Mesodermal cell (in vitro differentiated cells): Measurements from ENCODE around the gene BAIAP2.

Experiments used
- H3K27ac ChIP-seq: 2 replicates; pipeline ENCODE4 v1.7.0; 2013; ENCODE audit warnings: mild to moderate bottlenecking, low read depth, low read length, moderate library complexity; ENCODE audit not compliant: severe bottlenecking
- H3K36me3 ChIP-seq: 2 replicates; pipeline ENCODE4 v1.7.1; 2013; ENCODE audit warnings: mild to moderate bottlenecking, low read length, moderate library complexity; ENCODE audit not compliant: control insufficient read depth, insufficient read depth
- H3K4me1 ChIP-seq: one replicate; pipeline ENCODE4 v1.7.1; 2013; ENCODE audit warnings: mild to moderate bottlenecking, low read length; ENCODE audit not compliant: insufficient read depth, control insufficient read depth, poor library complexity, severe bottlenecking
- H3K4me3 ChIP-seq: 2 replicates; pipeline ENCODE4 v1.7.0; 2013; ENCODE audit warnings: low read length, control low read depth, mild to moderate bottlenecking; ENCODE audit not compliant: insufficient read depth, poor library complexity, severe bottlenecking; ENCODE audit errors: extremely low read depth
- H3K9me3 ChIP-seq: 2 replicates; pipeline ENCODE4 v1.7.1; 2013; ENCODE audit warnings: mild to moderate bottlenecking, low read length, moderate library complexity; ENCODE audit not compliant: control insufficient read depth
- WGBS, 2 experiments: methylation state at CpG; one replicate each; pipeline ENCODE4 v1.1.5; 2013; ENCODE audit warnings: missing lambda C conversion rate in 2 of 2; ENCODE audit not compliant: insufficient coverage in 2 of 2; 5-methylcytosine and 5-hydroxymethylcytosine counted together

Gene BAIAP2

DNA sequence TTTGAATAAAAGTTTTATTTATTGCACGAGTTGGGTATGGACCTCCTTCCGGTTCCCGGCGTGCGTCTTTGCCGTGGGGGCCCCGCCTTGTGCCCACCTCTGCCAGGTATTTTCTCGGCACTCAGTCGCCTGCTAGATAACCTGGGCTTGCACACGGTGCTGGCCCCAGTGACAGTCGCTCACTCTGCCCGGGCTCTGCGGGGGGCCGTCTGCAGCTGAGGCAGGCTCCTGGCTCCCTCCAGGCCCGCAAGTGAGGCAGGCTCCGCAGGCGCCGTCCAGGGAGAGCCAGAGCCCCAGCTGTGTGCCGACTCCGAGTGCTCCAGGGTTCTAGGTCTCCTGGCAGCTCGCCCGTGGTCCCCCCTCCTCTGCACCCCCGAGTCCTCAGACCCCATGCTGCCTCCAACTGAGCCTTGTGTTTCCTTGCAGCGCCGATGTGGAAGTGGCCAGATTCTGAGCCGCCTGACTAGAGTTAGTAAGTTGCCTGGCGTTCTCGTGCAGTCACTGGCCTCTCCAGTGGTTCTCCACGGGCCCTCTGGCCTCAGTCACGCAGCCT is 75.6 kb downstream of the BAIAP2 start:
- peaks cover 30% of the 10 kb centered on the region for H3K36me3 ChIP-seq
- no peaks in the 10 kb centered on the region for H3K9me3 ChIP-seq
- H3K27ac ChIP-seq: no peak overlapping the region
- no peaks in the 10 kb centered on the region for H3K4me1 ChIP-seq
- WGBS, 2 experiments: 83 to 91% methylated on average over 28 to 29 of the region's 30 CpGs
- no peak overlapping the region for H3K4me3 ChIP-seq

- 81 to 85% methylated on average over 8 to 10 of the region's 10 CpGs for WGBS, 2 experiments
These were observed 76.1 kb downstream of the BAIAP2 start for GRCh38 chr17:81111066-81111465.

DNA sequence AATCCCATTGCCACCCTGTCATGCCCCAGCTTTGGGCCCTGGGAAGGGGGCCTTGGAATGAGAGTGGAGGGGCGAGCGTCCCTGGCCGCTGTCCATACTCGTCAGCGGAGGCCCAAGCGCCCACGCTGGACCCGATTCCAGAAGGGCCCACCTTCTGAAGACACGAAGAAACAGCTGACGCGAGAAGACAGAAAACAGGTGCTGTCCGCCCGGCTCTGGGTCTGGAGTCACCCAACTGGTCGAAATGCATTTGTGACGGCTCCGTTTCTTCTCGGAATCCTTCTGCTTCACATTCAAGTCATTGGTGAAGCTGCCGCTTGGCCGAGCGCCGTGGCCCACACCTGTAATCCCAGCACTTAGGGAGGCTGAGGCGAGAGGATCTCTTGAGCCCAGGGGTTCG is 77.5 kb downstream of the BAIAP2 start:
- 98% methylated on average over 17 to 23 of the region's 23 CpGs for WGBS, 2 experiments
- no peaks in the 10 kb centered on the region for H3K9me3 ChIP-seq

More at GRCh38 chr17:81111066-81111465, 76.1 kb downstream of the BAIAP2 start:
- no peak overlapping the region for H3K27ac ChIP-seq
- no peak overlapping the region for H3K4me3 ChIP-seq
- H3K36me3 ChIP-seq: peaks cover 28% of the 10 kb centered on the region
- H3K4me1 ChIP-seq: no peaks in the 10 kb centered on the region
- H3K9me3 ChIP-seq: no peaks in the 10 kb centered on the region

GRCh38 chr17:81113158-81113724 is 78.3 kb downstream of the BAIAP2 start:
- 90 to 94% methylated on average over 16 to 17 of the region's 21 CpGs for WGBS, 2 experiments
- Histone ChIP-seq H3K36me3 (peaks cover 25% of the 10 kb centered on the region), H3K27ac (no peak overlapping the region), H3K4me1 (no peaks in the 10 kb centered on the region), H3K4me3 (no peak overlapping the region), H3K9me3 (no peaks in the 10 kb centered on the region)

More for the DNA sequence above, 77.5 kb downstream of the BAIAP2 start:
- no peak overlapping the region for H3K4me3 ChIP-seq
- no peak overlapping the region for H3K27ac ChIP-seq
- H3K4me1 ChIP-seq: no peaks in the 10 kb centered on the region
- H3K36me3 ChIP-seq: peaks cover 25% of the 10 kb centered on the region

DNA sequence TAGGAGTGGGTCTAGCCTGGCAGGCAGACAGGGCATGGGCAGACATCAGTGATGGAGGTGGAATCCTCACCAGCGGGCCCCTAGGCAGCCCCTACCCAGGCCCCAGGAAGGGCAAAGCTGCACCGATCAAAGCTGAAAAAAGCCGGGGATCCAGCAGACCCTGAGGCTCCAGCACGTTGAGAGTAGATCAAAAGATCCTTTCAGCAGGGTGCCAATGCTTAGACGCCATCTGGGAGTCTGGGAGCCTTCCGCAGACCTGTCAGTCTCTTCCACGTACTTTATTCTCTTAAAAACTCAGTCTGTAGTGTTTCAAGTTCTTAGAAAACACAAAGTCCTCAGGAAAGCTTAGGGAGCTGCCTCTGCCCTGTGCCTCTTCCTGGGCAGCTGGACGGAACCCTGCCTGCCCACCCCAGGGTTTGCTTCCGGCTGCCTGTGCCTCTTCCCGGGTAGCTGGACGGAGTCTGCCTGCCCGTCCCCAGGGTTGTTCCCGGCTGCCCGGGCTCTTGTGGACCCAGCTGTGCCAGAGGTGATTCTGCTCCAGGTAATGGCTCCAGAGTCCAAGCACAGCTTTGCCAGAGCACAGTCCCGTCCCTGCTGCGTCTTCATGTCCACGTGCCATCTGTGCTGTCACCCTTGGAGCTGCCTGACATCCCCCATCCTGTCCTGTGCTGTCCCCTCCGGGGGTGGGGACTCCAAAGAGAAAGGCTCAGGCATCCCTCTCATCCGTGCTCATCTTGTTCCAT is 79.6 kb downstream of the BAIAP2 start:
- H3K27ac ChIP-seq: peak overlapping the region; percentile 53
- no peaks in the 10 kb centered on the region for H3K9me3 ChIP-seq
- no peak overlapping the region for H3K4me3 ChIP-seq
- H3K4me1 ChIP-seq: no peaks in the 10 kb centered on the region
- H3K36me3 ChIP-seq: peaks cover 15% of the 10 kb centered on the region
- WGBS, 2 experiments: 78 to 79% methylated on average over 18 to 19 of the region's 19 CpGs

DNA sequence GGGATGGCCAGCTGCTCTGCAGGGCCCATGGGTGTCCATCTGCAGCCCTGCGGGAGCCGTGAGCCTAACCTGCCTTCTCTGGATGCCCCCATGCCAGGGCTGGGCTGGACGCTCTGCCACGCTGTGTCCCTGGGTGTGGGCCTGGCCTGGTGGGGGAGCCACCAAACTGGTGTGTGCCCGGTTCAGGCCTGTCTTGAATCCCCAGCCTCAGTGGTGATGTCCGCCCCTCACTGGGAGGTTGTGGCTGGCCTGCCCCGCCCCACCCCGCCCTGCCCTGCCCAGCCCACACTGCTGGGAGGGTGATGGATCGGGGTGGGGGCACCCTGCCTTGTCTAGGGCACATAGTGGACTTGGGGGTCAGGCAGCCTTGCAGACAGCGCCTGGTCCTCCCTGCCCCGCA is 80.3 kb downstream of the BAIAP2 start:
- H3K36me3 ChIP-seq: peaks cover 9% of the 10 kb centered on the region
- no peaks in the 10 kb centered on the region for H3K9me3 ChIP-seq
- H3K4me3 ChIP-seq: no peak overlapping the region
- no peaks in the 10 kb centered on the region for H3K4me1 ChIP-seq
- no peak overlapping the region for H3K27ac ChIP-seq
- WGBS, 2 experiments: 97 to 98% methylated on average over 6 to 10 of the region's 11 CpGs

- Histone ChIP-seq H3K9me3 (no peaks in the 10 kb centered on the region), H3K36me3 (peaks cover 5% of the 10 kb centered on the region), H3K4me1 (no peaks in the 10 kb centered on the region), H3K27ac (no peak overlapping the region), H3K4me3 (no peak overlapping the region)
- 93 to 95% methylated on average over 21 to 22 of the region's 22 CpGs for WGBS, 2 experiments
These were observed 81.0 kb downstream of the BAIAP2 start for GRCh38 chr17:81115749-81116464.

DNA sequence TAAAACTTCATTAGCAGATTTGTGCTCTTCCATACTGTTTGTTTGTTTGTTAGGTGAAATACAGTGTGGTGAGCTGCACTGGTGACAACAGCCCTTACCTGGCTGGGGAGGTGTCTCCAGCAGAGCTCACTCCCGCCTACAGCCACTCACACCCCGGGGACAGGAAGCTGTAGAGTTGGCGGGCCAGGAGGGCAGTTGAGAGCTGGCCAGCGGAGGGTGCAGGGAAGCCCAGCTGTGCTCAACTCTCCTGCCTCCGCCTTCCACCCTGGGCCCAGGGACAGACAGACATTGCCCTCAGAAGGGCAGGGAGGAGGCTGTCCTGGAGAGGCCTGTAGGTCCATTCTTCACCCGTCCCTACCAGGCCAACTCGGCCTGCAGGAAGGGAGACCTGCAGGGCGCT is 81.8 kb downstream of the BAIAP2 start:
- WGBS, 2 experiments: 83 to 100% methylated on average over 3 to 7 of the region's 8 CpGs
- H3K4me3 ChIP-seq: no peak overlapping the region

DNA sequence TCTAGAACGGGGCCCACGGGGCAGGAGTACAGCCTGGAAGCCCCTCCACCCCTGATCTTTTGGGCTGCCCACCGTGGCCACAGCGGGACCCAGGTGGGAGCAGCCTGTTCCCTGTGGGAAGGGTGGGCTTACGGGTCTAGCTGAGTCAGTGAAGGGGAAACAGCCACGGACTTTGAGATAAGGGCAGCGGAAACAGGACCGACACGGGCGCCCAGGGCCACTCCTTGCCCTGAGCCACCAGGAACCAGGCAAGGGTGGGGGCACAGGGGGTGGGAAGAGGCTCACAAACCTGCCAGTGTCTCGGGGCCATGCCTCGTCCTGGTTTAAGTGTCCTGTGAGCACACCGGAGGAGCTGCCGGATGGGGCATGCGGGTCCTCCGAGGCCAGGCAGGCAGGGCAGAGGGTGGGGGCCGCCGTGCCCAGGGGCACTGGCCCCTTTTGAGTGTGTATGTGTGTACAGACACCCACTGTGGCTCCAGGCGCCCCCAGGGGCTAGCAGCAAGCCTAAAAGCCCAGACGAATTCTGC is 82.8 kb downstream of the BAIAP2 start:
- H3K4me1 ChIP-seq: no peaks in the 10 kb centered on the region
- H3K4me3 ChIP-seq: no peak overlapping the region
- no peaks in the 10 kb centered on the region for H3K9me3 ChIP-seq
- H3K36me3 ChIP-seq: no peaks in the 10 kb centered on the region
- no peak overlapping the region for H3K27ac ChIP-seq
- WGBS, 2 experiments: 88 to 90% methylated on average over 19 of the region's 20 CpGs

More for the DNA sequence above, 81.8 kb downstream of the BAIAP2 start:
- Histone ChIP-seq H3K4me1 (no peaks in the 10 kb centered on the region), H3K27ac (no peak overlapping the region), H3K9me3 (no peaks in the 10 kb centered on the region), H3K36me3 (no peaks in the 10 kb centered on the region)

- Histone ChIP-seq H3K27ac (no peak overlapping the region), H3K9me3 (no peaks in the 10 kb centered on the region), H3K4me1 (no peaks in the 10 kb centered on the region), H3K36me3 (no peaks in the 10 kb centered on the region), H3K4me3 (peak overlapping the region; percentile 35)
- WGBS, 2 experiments: 74 to 84% methylated on average over 22 to 24 of the region's 24 CpGs
These were observed 83.6 kb downstream of the BAIAP2 start for GRCh38 chr17:81118308-81119221.
